T-helper 22 cell (primary cell): ENCODE data around the gene DBP.
A peak's percentile ranks its signal among the peaks of the same experiment; 100 is the strongest.

ENCODE experiments used
- DNase-seq: peaks from one replicate; pipeline ENCODE4 v3.0.0-alpha.2; 2020; ENCODE audit warnings: low read depth

DBP gene

GRCh38 chr19:48609571-48610108 is 27.5 kb downstream of the DBP start:
- DNase-seq: no peak

DNA sequence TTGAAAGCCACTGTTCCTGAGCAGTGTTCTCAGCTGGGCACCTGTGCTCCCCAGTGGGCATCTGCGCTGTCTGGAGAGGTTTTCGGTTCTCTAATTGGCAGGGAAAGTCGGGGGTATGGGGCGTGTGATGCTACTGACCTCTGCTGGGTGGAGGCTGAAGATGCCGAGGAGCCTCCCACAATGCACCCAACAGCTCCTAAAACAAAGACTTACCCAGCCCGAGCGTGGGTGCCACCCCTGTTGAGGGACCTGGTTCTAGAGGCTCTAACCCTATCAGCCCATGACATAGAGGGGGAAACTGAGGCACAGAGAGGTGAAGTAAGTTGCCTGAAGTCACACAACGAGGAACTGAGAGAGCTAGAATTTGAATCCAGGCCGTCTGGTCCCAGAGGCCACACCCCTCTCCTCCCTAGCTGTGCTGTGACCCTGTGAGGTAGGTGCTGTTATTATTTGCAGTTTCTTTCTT is 28.3 kb downstream of the DBP start:
- no peak for DNase-seq

GRCh38 chr19:48607359-48607755 is 29.8 kb downstream of the DBP start:
- no peak for DNase-seq

GRCh38 chr19:48606463-48607358 is 30.5 kb downstream of the DBP start, which contains the start of gene SPACA4:
SPACA4 (plus strand) TSS chr19:48606742; CDS start chr19:48606979, 237 bp downstream.
- DNase-seq: no peak

DNA sequence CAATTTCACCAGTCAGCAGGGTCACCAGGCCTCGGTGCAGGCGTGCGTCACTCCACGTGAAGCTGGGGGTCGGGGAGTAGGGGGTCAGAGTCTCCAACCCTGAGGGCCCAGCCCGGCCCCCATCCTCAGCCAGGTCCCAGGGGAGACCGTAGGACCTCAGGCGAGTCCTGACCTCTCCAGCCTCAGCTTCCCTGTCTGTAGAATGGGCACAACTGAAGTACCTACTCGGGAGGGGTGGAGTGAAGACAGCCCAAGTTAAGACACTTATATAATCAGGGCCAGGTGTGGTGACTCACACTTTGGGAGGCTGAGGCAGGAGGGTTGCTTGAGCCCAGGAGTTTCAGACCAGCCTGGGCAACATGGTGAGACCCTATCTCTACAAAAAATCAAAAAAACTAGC is 33.3 kb downstream of the DBP start:
- no peak for DNase-seq

DNA sequence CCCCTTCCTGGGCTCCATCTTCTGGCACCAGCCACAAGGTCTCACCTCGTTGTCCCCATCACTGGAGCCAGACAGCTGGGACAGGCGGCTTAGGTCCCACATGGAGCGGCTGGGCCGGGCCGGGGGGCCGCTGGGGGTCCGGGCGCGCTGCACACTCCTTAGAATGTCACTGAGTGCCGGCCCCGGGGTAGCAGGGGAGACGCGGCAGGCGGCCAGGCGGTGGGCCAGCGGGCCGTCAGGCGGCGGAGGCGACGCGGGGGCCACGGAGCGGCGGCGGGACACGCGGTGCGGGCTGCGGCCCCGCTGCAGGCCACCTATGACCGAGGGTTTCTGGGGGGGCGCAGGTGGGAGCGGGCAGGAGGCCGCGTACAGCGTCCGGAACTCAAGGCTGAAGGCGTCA is 33.7 kb downstream of the DBP start:
- no peak for DNase-seq

GRCh38 chr19:48603001-48603400 is 34.2 kb downstream of the DBP start:
- DNase-seq: no peak

DNA sequence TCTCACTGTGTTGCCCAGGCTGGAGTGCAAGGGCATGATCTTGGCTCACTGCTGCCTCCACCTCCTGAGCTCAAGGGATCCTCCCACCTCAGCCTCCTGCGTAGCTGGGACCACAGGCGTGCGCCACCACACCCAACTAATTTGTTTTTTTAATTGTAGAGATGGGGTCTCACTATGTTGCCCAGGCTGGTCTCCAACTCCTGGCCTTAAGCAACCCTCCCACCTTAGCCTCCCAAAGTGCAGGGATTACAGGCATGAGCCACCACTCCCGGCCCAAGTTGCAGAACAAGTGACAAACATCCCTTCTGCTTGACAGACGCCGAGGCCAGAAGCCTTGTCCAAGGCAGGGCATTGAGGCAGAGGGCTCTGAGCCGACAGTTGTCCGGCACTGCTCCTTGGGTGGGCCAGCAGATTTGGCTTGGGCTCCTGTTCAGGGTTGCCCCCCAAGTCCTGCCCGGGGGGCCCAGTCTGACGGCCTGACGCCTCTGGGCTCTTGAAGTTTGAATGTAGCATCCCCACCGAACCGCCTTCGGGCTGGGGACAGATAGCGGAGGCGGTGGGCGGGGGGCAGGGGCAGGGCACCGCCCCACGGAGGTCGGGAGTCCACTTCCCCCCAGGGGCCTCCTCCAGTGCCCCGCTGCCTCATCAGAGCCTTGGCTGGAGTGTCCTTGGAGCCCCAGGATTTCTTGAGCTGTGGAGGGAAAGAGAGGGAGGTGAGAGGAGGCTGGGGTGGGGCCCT is 36.3 kb downstream of the DBP start:
- DNase-seq: no peak

- no peak for DNase-seq
These were observed 38.0 kb downstream of the DBP start for GRCh38 chr19:48598996-48599700.

- peak; percentile 38 for DNase-seq
These were observed 40.3 kb downstream of the DBP start for GRCh38 chr19:48596679-48597465.

DNA sequence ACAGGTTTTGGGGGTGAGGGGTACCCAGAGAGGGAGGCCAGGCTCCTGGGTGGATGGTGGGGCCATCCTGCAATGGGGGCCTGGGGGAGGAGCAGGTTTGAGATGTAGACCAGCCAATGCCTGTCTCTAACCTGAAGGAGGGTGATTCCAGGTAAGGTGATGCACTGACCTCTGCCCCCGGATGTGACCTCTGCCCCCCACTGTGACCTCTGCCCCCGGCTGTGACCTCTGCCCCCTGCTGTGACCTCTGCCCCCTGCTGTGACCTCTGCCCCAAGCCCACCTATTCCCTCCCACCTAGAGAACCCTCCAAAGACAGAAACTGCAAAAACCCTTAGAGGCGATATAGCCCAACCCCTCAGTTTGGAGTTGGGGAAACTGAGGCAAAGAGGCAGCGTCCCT is 40.9 kb downstream of the DBP start:
- DNase-seq: no peak

GRCh38 chr19:48595833-48596232 is 41.3 kb downstream of the DBP start:
- DNase-seq: no peak

GRCh38 chr19:48595171-48595570 is 42.0 kb downstream of the DBP start:
- DNase-seq: no peak

GRCh38 chr19:48591021-48591420 is 46.2 kb downstream of the DBP start:
- no peak for DNase-seq

- DNase-seq: peak; percentile 65
These were observed 48.3 kb downstream of the DBP start for GRCh38 chr19:48588670-48589401.

DNA sequence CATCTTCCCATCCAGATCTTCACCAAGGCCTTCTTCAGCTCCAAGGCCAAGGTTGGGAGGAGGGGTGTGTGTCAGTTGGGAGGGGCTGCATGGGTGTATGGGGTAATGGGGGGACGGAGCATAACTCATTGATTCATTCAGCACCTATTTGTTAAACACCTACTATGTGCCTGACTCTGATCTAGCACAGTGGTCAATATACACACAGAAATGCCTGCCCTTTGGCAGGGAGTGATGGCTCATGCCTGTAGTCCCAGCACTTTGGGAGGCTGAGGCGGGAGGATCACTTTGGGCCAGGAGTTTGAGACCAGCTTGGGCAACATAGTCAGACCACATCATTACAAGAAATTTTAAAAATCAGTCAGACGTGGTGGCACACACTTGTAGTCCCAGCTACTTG is 49.8 kb downstream of the DBP start:
- no peak for DNase-seq

- DNase-seq: no peak
These were observed 55.0 kb downstream of the DBP start for GRCh38 chr19:48582168-48582567.
